ENCODE results near the gene ACACB. TPM values are rescaled to one million over a fixed set of nuclear protein-coding genes. Genes with fewer than 3 reads are reported as not detected.

ACACB gene
- total RNA-seq, 1 donor from 2014 or later = 1.7 TPM

DNA sequence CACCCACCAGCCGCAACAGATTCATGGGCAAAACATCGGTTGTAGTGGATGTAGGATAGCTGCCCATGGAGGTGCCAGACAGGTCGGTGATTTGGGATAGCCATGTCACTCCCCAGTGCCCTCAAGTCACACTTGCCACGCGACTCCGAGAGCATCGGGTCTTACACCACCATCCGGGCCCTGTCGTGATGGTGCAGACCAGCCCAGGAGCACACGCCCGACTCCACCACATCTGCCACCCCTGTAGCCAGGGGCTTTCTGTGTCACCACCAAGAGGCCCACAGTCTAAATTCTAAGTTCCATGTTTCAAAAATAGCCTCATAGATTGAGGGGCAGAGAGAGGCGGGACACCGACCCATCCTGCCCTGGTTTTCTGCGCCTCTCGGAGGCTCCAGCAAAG lies 174.7 kb downstream of the ACACB start:
- no peak for DNase-seq (ENCODE audit: low spot score)
- TF ChIP-seq, protein P1, sequence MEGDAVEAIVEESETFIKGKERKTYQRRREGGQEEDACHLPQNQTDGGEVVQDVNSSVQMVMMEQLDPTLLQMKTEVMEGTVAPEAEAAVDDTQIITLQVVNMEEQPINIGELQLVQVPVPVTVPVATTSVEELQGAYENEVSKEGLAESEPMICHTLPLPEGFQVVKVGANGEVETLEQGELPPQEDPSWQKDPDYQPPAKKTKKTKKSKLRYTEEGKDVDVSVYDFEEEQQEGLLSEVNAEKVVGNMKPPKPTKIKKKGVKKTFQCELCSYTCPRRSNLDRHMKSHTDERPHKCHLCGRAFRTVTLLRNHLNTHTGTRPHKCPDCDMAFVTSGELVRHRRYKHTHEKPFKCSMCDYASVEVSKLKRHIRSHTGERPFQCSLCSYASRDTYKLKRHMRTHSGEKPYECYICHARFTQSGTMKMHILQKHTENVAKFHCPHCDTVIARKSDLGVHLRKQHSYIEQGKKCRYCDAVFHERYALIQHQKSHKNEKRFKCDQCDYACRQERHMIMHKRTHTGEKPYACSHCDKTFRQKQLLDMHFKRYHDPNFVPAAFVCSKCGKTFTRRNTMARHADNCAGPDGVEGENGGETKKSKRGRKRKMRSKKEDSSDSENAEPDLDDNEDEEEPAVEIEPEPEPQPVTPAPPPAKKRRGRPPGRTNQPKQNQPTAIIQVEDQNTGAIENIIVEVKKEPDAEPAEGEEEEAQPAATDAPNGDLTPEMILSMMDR (IDR thresholded peaks at IDR 0.05; ENCODE audit: unreplicated experiment) = no peak
- Mint-ChIP-seq H3K4me3 (ENCODE audit: unreplicated experiment) (no peak overlapping the region), H3K9me3 (ENCODE audit: unreplicated experiment) (no peaks in the 10 kb centered on the region), H3K36me3 (ENCODE audit: low read depth, unreplicated experiment) (no peaks in the 10 kb centered on the region), H3K27ac (ENCODE audit: unreplicated experiment) (no peak overlapping the region), H3K4me1 (ENCODE audit: unreplicated experiment) (no peaks in the 10 kb centered on the region), H3K27me3 (ENCODE audit: unreplicated experiment) (peaks cover 5% of the 10 kb centered on the region)

GRCh38 chr12:109291521-109292341 lies 175.3 kb downstream of the ACACB start:
- H3K4me3 Mint-ChIP-seq (ENCODE audit: unreplicated experiment) = no peak overlapping the region
- H3K9me3 Mint-ChIP-seq (ENCODE audit: unreplicated experiment) = no peaks in the 10 kb centered on the region
- peak; percentile 46 for DNase-seq (ENCODE audit: low spot score)
- H3K36me3 Mint-ChIP-seq (ENCODE audit: low read depth, unreplicated experiment) = no peaks in the 10 kb centered on the region
- peaks cover 5% of the 10 kb centered on the region for H3K27me3 Mint-ChIP-seq (ENCODE audit: unreplicated experiment)
- TF ChIP-seq, protein P1 (IDR thresholded peaks at IDR 0.05; ENCODE audit: unreplicated experiment) = no peak
- no peak overlapping the region for H3K27ac Mint-ChIP-seq (ENCODE audit: unreplicated experiment)
- no peaks in the 10 kb centered on the region for H3K4me1 Mint-ChIP-seq (ENCODE audit: unreplicated experiment)

DNA sequence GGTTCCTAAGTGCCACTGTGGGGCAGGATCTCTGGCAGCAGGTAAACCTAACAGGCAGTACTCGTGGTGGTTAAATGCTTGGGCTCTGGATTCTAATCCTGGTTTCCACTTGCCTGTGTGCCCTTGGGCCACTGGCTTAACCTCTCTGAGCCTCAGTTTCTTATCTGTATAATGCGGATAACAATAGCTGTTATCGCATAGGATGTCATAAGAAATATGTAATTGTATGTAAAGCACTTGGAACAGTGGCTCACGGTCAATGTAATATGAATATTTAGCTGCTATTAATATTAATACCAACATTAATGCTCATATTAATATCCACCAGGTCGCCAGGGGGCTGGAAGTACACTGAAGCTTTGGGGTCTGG lies 175.9 kb downstream of the ACACB start:
- Mint-ChIP-seq H3K4me3 (ENCODE audit: unreplicated experiment) (no peak overlapping the region), H3K4me1 (ENCODE audit: unreplicated experiment) (no peaks in the 10 kb centered on the region), H3K27ac (ENCODE audit: unreplicated experiment) (no peak overlapping the region), H3K9me3 (ENCODE audit: unreplicated experiment) (no peaks in the 10 kb centered on the region), H3K27me3 (ENCODE audit: unreplicated experiment) (peaks cover 5% of the 10 kb centered on the region), H3K36me3 (ENCODE audit: low read depth, unreplicated experiment) (no peaks in the 10 kb centered on the region)
- TF ChIP-seq, protein P1 (IDR thresholded peaks at IDR 0.05; ENCODE audit: unreplicated experiment) = no peak
- DNase-seq (ENCODE audit: low spot score) = no peak

GRCh38 chr12:109293106-109293505 lies 176.7 kb downstream of the ACACB start:
- TF ChIP-seq, protein P1 (IDR thresholded peaks at IDR 0.05; ENCODE audit: unreplicated experiment) = no peak
- Mint-ChIP-seq H3K4me3 (ENCODE audit: unreplicated experiment) (no peak overlapping the region), H3K27me3 (ENCODE audit: unreplicated experiment) (peaks cover 5% of the 10 kb centered on the region), H3K4me1 (ENCODE audit: unreplicated experiment) (no peaks in the 10 kb centered on the region), H3K36me3 (ENCODE audit: low read depth, unreplicated experiment) (no peaks in the 10 kb centered on the region), H3K27ac (ENCODE audit: unreplicated experiment) (no peak overlapping the region), H3K9me3 (ENCODE audit: unreplicated experiment) (no peaks in the 10 kb centered on the region)
- DNase-seq (ENCODE audit: low spot score) = no peak

GRCh38 chr12:109294286-109294796 lies 178.0 kb downstream of the ACACB start:
- H3K36me3 Mint-ChIP-seq (ENCODE audit: low read depth, unreplicated experiment) = no peaks in the 10 kb centered on the region
- no peak overlapping the region for H3K4me3 Mint-ChIP-seq (ENCODE audit: unreplicated experiment)
- no peak overlapping the region for H3K27ac Mint-ChIP-seq (ENCODE audit: unreplicated experiment)

More at GRCh38 chr12:109294286-109294796, 178.0 kb downstream of the ACACB start:
- no peak for DNase-seq (ENCODE audit: low spot score)
- H3K27me3 Mint-ChIP-seq (ENCODE audit: unreplicated experiment) = peaks cover 12% of the 10 kb centered on the region
- H3K4me1 Mint-ChIP-seq (ENCODE audit: unreplicated experiment) = no peaks in the 10 kb centered on the region
- TF ChIP-seq, protein P1 (IDR thresholded peaks at IDR 0.05; ENCODE audit: unreplicated experiment) = no peak
- no peaks in the 10 kb centered on the region for H3K9me3 Mint-ChIP-seq (ENCODE audit: unreplicated experiment)
